Inflammatory macrophage treated with lipopolysaccharide for 1 hour (primary cell): ENCODE measurements around the gene YWHAH.

Source experiments
- DNase-seq, 2 donors: peaks; one replicate each; pipeline ENCODE4 v3.0.0-alpha.2; 2020 to 2022

Gene YWHAH

DNA sequence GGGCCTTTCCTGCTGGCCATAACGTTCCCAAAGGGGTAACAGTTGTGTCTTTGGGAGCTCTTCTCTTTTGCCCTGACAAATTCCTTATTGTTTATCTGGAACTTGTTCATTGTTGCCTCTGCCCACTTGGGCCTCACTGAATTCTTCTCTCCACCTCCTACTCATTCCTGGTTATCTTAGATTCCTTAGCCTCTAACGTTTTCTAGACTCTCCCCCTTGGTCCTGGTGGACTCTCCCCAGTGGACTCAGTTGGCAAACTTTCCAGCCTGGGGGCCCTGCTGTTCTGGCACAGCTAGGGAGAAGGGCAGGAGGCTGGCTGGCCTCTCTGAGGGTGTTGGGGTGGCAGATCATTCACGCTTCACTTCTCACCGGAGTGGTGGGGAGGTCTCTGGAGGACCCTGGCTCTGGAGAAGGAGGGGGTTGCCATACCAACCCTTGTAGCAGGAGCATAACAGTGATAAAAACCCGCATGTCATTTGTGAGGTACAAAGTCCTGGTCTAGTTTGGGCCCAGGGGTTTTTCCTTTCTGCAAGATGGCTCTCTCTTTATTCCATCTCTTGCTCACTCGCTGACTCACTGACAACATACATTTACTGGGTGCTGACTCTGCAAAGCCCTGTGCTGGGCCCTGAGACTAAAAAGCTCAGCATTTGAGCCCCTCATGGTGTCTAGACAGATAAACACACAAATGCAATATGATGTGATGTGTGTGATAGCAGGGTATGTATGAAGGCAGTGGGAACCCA lies 39.7 kb downstream of the YWHAH start:
- DNase-seq = no peak

DNA sequence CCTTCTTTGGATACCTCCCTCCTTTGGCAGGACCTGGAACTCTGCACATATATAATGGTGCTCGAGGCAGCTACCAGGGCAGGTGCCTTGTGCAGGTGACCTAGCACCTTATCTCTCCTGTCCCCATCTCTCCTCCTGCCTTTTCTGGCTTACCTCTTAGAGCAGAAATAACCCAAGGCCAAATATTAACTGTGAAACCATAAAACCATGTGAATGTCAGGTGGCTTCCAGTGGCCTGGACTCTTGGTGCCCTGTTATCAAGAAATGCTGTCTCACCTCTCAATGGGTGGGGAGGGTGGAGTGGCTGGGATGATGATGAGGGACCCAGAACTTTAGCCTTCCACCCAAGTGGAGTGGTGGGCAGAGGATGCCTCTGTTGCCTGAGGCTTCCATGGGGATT lies 42.9 kb downstream of the YWHAH start:
- no peak for DNase-seq

DNA sequence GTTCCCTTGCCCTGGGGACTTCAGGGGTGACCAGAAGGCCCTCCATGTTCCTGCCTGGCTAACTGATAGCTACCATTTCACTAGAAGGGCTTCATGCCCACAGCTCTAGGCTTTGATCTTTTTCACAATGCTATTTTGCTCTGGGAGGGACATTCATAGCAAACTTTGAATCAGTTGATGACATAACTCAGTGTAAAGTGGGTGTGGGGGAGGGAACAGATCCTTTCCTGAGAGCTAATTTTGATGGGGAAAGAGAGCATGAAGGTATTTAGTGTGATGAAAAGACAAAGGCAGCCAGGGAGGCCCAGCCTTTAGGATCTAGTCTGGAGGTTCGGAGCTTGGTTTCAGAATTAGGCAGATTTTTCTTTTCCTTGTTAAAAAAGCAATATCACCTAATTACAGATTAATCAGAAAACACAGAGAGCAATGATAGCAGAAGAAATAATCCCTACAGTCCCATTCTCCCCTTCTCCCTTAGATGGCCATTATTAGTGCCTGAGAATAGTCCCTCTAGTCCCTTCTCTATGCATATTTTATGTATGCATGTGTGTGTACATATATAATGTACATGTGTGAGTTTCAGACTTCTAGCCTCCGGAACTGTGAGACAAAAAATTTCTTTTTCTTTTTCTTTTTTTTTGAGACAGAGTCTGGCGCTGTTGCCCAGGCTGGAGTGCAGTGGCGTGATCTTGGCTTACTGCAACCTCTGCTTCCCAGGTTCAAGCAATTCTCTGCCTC lies 46.9 kb downstream of the YWHAH start:
- DNase-seq = no peak

DNA sequence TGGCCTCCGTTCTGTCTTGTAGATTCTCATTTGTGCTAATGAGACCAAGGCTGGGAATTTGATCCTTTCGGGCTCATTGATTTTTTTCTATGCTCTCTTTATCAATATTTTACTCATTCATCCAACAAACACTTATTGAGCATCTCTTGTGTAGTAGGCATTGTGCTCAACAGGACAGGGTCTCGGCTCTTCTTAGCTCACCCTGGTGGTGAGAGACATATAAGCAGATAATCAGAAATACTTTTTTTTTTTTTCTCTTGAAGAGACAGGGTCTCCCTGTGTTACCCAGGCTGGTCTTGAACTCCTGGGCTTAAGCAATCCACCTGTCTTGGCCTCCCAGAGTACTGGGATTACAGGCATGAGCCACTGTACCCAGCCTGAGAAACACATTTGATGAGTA lies 50.7 kb downstream of the YWHAH start:
- DNase-seq = no peak

DNA sequence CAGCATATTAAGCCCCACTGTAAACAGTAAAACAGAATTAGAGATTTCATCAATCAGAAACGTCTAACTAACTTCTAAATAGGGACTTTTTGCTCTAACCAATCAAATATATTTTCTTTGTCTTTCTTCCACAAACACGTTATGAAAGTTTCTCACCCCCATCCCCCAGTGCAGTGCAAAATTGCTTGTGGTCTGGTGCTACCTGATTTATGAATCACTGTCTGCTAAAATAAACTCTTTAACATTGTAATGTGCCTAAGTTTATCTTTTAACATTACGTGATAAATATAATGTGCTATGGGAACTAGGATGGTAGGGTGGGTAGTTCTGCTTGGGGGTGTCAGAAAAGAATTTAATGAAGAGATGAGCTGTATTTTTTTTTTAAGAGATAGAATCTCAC lies 51.5 kb downstream of the YWHAH start:
- DNase-seq = no peak

DNA sequence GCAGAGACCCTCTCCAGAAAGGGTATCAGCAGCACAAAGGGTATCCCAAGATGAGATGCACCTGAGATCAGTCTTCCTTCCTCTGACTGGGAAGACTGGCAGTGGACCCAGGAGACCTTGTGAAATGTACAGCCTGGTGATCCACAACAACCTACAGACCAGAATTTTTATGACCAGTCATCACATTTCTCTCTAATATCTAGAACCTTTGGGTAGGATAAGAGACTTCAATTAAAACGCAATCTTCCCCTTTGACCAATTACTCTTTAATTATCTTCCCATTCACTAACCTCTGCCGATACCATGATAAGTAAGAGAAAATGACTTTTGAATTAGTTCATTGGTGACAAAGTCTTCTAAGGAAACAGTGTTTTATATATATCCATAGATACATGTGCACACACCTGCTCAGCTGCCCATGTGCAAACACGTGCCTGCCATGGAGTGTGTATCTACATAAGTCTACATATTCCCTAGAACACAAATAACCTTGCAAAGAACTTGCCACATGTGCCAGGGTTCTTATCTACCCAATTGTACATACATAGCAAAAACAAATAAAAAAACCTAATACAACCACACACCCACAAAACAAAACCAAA lies 54.5 kb downstream of the YWHAH start:
- DNase-seq = no peak

DNA sequence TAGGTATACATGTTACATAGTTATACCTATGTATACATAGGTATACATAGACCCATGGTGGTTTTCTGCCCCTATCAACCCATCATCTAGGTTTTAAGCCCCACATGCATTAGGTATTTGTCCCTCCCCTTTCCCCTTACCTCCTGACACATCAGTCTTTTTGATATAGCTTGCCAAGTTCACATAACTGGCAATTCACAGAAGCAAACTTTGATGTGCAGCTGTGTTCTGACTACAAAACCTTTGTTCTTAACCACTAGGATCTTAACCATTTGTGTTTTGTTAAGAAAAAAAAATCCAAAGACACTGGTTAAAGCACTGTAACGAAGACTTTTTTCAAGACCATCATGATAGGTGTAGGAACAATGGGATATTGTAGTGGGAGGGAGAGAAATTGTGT lies 55.8 kb downstream of the YWHAH start:
- DNase-seq = no peak

DNA sequence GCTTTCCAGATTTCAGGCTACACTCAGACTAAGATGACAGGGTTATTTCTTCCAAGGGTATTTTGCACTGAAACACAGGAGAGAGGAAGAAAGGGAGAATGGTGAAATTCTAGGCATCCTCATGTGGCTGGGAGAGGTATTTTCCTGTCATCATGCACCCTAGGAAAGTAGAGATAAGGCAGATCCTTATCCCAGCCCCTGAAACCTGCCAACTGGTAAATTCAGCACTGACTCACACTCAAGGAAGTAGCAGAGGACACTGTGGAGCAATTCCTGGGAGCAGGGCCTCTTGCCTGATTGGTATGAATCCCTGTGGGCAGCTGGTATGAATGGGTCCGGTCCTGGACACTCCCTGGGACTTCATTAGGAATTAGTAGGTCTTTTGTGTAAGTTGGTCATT lies 61.1 kb downstream of the YWHAH start:
- no peak for DNase-seq
